Activated CD4-positive, alpha-beta T cell treated with anti-CD3 and anti-CD28 coated beads for 24 hours (primary cell): ENCODE results near the gene ZBTB7A.

Experiments used
- DNase-seq, 2 donors: peaks; one replicate each; pipeline ENCODE4 v3.0.0-alpha.2; 2020; ENCODE audit warnings: low read depth in 2 of 2

ZBTB7A gene

DNA sequence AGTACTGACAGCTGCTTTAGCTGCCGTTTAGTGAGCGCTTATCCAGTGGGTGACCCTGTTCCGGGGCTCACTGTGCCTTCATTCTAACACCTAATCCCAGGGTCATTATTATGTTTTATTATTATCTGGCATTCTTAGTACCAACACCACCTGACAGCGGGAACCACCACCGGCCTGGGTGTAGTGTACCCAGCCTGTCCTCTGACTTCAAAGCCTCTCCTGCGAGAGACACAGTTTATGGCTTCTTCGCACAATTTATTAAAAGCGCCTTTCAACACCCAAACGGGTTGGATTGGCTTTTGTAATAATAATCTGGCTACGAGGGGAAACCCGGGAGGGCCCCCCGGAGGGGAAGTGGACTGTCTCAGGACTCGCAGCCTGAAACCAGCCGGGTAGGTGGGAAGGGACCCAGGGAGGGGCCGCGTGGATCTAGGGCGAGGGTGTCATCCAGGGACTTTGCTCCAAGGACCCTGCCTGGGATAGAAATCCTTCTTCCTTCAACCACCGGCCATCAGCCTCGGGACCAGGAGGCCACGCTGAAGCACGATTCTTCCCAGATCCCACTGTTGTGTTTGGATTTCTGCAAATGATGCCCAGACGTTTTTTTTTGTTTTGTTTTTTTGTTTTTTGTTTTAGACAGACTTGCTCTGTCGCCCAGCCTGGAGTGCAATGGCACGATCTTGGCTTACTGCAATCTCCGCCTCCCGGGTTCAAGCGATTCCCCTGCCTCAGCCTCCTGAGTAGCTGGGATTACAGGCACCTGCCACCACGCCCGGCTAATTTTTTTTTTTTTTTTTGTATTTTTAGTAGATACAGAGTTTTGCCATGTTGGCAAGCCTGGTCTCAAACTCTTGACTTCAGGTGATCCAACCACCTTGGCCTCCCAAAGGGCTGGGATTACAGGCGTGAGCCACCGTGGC is 1.6 kb upstream of the ZBTB7A start:
- DNase-seq, result no peak

DNA sequence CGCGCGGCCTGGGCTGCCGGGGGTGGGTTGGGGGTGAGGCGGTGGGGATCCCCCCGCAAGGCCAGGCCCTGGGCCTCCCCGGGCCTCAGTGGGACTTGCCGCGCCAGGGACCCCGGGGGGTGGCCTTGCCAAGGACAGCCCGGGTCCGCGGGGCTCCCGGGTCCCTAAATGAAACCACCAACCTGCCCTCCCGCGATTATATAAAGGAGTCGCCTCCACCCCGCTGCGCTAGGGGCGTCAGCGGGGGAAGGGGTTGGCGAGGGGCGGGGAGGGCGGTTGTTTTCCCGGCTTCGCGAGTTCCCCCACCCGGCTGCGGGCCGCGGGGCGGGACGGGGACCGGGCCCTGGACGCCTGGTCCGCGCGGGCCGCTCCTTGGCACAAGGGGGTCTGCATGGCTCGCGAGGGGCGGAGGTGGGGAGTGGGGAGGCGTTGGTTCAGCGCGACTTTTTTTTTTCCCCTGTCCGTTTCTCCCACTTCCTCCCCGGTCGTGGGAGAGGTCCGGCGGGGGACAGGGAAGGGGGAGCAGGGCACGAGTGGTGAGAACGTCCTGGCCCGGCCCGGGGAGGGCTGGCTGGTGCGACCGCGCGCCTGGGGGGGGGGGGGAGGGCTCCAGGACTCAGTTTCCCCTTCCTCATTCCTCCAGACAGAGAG is 822 bp upstream of the ZBTB7A start:
- DNase-seq, result no peak

DNA sequence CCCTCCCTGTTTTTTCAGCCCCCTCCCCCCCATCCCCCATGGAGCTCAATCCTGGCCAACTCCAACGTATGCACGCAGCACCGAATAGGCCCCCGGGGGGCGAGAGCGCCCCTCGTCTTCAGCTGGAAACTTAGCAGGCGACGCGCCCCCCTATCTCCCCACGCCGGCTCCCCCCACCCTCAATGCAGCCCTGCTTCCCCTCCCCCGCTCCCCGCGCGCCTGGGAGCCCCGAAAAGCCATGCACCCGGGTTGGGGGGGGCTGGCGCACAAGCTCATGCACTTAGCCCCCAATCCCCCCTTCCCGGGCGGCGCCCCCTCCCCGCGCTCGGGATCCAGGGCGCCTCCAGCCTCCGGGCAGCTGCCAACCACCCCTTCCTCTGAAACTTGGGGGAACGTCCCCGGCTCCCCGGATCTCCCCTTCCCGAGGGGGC is 508 bp downstream of the ZBTB7A start:
- no peak for DNase-seq

DNA sequence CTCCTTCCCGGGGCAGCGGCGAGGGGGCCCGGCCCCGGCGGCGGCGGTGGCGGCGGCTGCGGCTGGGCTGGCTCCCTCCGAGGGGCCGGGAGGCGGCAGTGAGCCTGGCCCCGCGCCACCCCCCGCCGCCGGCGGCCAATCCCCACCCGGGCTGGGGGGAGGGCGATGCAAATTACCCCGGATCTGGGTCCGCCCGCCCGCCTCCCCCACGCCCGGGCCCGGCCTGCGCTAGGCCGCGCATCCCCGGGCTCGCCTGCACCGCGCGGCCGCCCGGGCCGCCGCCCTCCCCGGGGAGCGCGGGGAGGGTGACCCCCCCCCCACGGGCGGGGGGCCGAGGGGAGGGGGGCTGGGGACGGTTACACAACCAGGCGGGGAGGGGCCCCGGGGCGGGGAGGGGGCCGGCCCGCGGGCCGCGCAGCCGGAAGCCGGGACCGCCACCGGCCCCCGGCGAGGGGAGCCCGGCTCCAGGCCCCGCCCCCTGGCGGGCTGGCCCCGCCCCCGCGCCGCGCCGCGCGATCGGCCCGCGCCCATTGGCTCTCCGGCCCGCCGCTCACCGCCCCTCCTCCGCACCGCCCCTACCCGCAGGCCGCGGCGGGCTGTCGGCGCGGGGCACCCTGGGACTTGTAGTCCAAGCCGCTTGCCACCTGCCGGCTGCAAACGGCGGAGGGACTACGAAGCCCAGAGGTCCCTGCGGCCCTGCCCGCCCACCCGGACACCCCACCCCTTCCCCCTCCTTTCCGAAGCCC is 1.1 kb downstream of the ZBTB7A start:
- peak; percentile 92 to 94 for DNase-seq

DNA sequence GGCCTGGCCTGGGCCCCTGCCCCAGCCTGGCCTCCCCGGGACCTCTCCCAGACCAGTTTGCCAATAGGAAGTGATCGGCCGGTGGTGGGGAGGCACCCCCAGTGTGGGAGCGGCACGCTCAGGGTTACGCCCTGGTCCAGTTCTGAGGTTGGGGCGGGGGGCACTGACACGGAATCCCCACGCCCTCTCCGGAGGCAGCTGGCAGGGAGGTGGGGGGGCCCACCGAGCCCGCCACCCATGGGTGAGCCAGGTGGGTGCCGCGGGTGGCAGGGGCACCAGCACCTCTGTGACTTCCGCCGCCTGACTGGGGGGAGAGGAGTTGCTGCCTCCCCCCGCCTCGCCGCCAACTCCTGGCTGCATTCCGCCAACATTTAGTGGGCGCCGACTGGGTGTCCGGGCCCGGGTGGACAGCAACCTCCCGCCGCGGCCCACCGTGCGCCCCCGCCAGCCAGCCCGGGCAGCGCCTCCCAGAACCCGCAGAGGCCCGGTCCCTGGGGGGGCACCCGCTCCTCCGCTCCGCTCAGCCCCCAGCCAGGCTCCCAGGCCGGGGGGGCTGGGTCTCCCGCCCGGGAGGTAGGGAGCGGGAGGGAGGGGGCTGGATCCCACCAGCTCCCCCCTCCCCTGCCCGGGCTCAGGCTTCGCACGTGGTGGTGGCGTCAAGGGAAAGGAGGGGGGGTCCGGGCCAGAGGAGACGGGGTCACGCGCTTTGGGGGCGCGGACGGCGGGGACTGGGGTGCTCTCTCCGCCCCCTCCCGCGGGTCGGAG is 2.0 kb downstream of the ZBTB7A start:
- no peak for DNase-seq

DNA sequence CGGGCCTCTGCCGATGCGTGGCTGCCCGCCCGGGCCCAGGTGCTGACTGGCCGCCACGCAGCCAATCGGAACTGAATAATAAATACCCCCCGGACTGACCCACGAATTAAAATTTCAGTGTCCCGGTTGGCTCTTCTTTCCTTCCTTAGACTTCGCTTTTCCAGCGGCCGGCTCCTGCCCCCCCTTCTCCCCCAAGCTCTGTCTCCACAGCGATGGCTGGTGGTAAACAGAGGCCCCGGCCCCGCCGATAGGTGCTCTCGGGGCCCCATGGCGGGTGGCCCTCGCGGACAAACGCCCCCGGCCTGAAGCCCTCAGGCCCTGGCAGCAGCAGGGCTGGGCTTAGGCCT is 2.6 kb downstream of the ZBTB7A start:
- no peak for DNase-seq

DNA sequence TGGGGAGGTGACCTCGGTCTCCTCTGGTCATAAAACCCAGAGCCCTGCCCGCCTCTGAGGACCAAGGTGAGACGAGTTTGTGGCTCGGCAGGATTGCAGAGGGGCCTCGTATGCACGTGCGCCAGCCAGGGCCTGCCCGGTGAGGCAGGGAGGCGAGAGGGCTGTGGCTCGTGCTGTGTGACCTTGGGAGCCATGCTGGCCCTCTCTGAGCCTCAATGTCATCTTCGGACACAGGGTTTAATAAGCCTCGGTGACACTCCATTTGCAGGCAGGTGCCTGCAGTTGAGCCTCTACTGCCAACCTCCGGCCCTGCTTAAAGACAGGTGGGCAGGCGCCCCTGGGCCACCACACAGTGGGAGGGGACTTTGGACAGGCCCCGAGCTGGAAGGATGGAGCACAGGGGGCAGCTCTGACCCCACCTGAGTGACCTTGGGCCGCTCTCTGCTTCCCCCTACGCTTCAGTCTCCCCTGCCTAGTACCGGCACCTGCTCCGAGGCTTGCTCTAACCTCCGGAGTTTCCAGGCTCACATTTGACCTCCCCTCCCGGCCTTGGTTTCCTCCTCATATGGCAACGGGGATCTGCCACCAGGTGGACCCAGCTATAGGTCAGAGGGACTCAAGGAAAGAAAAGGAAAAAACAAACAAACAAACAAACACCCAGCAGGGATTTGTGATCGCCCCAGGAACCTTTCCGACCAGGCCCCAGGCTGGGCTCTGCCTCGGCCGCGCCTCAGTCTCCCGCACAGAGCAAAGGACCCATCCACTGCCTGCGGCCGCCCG is 3.1 kb downstream of the ZBTB7A start:
- no peak for DNase-seq

DNA sequence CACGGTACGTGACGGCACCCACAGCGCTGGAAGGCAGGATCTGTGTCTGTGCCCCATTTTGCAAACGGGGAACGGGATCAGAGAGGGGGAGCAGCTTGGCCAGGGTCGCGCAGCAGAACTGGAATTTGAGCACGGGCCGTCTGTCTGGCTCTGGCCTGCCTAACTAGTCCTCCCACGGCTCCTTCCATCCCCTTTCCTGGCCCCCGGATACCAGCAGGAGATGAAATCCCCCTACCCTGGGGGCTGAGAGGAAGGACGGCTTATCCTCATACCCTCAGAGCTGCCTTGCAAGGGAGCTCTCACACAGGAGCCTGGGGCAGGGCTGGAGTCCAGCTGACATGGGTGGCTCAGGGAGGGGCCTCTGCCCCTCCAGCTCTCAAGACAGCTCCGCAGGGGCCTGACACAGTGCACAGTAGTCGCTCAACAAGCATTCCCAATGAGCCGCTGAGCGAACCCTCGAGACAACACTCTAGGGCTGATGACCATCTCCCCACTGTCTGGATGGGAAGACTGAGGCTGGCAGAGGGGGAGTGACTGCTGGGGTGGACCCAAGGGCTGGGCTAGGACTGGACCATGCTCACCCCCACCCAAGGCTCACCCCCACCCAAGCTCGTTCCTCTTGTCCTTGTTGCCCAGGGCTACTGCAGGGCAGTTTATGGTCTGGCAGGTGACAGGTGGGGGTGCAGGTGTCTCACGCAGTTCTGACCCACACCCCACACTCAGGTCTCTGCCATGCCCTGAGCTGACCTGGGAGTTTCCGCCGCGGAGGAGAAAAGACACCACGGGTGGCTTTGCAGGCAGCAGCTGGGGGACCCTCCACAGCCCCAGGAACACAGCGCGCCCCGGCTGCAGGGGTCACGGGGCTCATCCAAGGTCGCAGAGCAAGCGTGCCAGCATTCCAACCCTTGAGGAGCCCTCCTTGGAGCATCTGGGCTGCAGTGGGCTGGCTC is 4.0 kb downstream of the ZBTB7A start:
- no peak for DNase-seq

DNA sequence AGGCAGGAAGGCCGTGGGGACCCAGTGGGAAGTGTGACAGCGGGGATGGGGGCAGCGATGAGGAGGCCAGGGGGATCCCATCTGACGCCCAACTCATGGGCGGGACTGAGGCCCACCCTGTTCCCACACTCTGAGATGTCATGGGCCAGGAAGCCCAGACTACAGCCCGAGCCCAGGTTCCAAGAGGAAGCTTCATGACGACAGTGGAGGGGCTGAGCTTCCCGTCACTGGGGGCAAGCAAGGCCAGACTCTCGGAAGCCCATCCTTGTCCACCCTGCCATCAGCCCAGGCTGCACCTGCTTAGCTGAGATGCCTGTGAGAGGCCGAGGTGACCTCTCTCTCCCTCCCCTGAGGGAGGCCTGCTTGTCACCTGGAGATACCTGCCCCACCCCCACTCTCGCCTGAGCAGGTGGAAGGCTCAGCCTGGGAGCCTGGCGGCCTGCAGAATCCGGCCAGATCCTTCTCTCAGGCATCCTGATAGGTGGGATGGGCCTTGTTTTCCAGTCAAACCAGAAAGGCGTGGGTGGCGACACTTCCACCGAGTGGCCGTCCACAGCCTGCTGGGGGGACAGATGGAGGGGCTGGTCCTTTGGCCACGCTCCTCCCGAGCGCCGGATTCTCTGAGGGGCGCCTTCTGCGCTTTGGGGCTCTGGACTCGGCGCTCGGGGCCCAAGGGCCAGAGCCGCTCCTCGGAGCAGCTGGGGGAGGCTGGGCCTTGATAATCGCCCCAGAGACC is 4.8 kb downstream of the ZBTB7A start:
- DNase-seq, result no peak

DNA sequence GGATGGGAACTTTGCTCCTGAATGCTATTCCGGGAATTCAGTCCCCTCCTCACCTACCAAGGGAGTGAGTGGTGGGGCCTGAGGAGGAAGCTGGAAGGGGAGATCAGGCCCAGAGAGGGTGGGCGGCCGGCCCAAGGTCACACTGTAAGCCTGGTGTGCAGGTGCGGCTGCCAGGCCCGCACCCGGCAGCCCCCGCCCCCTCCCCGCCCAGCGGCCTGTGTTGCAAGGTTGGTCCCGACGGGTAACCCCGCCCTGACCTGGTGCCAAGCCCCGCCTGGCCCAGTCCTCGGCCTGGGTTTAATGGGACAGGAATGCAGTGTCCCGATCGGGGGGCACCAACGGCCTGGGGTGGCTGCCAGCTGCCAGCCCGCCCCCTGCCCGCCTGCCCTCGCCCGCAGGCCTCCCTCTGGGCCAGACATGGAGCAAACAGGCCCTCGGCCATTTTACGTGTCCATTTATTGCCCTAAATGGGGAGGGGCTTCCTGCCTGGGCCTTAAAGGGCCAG is 5.5 kb downstream of the ZBTB7A start:
- no peak for DNase-seq

DNA sequence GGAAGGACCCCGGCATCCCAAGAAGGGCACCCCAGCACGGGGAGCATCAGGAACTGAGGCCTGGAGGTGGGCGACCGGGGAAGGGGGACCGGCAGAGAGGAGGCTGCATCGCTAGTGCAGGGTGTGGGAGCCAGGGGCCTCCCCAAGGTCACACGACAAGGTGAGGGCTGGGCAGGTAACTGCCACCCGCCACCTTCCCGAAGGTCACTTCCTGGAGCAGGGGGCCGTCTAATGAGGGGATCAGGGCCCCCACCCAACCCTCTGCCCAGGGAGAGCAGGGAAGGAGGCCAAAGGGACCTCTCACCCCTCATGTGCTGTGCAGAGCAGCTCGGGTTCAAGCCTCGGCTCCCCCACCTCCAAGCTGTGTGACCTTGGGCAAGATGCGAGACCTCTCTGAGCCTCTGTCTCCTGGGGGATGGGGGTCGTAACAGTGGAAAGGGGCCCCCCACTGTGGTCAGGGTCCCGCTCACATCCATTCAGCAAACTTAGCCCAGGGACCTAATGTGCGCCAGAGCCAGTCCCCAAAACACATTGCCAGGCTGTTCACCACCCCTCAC is 6.0 kb downstream of the ZBTB7A start:
- DNase-seq, result no peak

DNA sequence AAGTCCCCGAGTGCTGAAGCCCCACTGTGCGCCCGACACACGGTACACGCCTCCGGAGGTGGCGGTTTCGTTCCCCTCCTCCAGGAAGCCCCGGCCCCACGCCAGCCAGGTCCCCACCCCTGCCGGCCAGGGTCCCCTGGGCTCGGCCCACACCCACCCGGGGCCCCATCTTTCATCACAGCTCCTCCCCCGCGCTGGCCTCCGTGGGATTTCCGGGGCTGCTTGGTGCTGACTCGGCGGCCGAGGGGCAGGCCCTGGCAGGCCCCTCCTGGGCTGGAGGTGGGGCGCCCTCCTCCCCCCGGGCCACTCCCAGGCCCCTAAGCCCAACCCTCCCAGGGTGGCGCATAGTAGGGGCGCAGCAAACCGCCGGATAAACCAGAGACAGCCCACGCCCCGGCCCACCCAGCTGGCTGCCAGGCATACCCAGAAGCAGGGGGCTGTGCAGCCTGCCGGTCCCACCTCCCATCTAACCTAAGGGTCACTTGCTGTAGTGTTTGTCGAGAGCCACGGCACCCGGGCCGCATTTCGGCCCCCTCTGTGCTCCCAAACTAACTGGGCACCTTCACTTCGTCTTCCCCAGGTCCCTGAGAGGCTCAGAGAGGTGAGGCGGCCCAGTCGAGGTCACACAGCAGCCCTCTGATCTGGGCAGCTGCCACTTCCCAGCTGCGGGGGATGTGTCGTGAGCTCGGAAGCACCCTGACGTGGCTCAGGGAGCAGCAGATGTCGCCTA is 6.6 kb downstream of the ZBTB7A start:
- DNase-seq, result no peak

DNA sequence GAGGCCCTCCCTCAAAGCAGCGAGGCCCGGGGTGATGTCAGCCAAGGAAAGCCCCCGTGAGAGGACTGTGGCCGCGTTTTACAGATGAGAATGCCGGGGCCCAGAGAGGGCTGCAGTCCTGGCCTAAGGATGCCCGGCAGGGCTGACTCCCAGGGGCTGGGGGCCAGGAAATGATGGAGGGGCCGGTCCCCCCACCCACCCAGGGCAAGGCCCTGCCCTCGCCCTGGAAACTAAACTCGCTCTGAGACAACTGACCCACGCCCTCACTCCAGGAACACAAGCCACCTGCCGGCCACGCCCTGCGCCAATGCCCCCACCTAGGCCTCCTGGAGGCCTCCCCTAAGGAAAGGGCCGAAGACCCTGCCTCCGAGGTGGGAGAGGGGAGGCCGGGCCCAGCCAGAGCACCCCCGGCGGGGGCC is 7.2 kb downstream of the ZBTB7A start:
- DNase-seq, result no peak

DNA sequence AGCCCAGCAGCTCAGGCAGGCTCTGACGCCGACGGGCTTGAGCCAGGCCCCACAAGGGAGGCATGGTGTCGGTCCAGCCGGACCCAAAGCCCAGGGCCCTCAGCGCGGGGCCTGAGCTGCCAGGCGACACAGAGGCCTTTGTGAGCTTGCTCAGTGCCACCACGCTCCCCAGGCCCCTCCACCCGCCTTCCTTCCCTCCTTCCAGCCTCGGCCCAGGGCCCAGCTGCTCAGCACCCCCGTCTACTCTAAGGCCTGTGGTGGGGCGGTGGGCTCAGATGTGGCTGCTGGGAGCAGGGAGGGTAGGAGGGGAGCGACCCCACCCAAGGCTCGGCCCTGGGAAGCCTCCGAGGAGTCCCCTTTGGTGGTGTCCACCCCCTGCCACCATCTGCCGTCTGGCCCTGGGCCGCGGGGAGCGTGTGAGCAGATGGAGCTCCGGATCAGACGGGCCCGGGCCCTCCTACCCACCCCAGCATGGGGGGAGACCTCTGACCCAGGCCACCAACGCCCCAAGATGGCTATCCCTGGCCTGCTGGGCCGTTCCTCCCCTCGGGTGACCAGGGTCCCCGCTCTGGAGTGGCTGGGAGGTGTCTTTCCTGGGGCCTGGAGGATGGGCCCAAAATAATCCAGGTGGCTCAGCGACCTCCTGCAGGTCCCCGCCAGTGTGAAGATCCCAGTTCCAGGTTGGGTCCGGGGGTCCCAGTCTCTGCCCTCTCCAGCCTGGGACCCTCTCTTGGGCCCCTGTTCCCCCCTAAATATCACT is 7.8 kb downstream of the ZBTB7A start:
- no peak for DNase-seq

DNA sequence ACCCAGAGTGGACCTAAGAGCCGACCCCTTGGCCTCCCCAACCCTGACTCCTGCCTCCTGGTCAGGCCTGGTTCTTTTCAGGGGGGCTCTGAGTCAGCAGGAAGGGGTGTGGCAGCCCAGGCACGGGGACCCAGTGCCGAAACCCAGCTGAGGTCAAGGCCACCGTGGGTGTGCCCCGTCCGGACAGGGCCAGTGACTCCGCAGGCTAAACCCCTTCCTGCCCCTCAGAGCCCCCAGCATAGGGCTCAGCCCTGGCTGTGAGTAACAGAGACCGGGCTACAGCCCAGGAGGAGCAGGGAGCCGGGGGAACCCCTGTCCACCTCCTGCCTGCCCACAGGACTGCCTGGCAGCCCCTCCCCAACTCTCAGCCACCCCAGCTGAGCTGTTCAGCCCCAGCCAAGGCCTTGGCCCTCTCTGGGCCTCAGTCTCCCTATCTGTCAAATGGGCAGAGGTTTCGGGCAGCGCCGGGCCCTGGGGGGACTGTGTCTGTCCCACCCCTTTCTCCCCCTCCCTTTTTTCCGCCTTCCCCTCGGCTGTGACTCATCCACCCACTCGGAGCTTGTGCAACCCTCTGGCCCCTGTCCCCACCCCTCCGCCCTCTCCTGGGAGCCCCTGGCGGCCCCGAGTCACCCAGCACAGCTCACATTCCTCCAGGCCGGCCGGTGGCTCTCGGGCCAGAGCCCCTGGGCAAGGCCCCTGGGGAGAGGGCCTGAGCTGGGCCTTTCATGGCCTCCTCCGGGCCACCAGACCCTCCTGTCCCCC is 8.6 kb downstream of the ZBTB7A start:
- DNase-seq, result peak in 1 of 2 donors; percentile 34

DNA sequence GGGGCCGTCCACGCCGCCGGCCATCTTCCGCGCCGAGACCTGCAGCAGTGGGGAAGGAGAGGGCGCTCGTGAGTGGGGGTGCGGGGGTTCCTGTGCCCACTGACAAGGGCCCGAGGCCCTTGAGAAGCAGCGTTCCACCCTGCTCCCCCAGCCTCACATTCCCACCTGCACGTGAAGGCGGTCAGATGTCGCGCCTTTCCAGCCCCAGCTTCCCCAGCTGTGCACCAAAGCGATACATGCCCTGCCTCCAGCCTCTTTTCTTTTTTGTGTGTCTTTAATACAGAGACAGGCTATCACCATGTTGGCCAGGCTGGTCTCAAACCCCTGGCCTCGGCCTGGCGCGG is 11.5 kb downstream of the ZBTB7A start:
- DNase-seq, result no peak
